NCI-H2196 (cell line): ENCODE results near the gene TTI1.

ENCODE experiments used
- DNase-seq: peaks from one replicate; lab custom pipeline; 2025; ENCODE audit not compliant: unreplicated experiment; lab: John Stamatoyannopoulos, UW

TTI1 gene

GRCh38 chr20:37939701-37940560 is 93.3 kb downstream of the TTI1 start:
- DNase-seq, result no peak

GRCh38 chr20:37938954-37939353 is 94.3 kb downstream of the TTI1 start:
- DNase-seq, result no peak

GRCh38 chr20:37938181-37938750 is 95.0 kb downstream of the TTI1 start:
- DNase-seq, result no peak

GRCh38 chr20:37937686-37938085 is 95.6 kb downstream of the TTI1 start:
- DNase-seq, result no peak

- no peak for DNase-seq
Observed at GRCh38 chr20:37936451-37936850, 96.8 kb downstream of the TTI1 start.

- no peak for DNase-seq
Observed at GRCh38 chr20:37936041-37936440, 97.2 kb downstream of the TTI1 start.

GRCh38 chr20:37935435-37935834 is 97.8 kb downstream of the TTI1 start:
- DNase-seq, result no peak

- DNase-seq, result no peak
Observed at GRCh38 chr20:37934634-37935375, 98.5 kb downstream of the TTI1 start.

- no peak for DNase-seq
Observed at GRCh38 chr20:37933786-37934633, 99.2 kb downstream of the TTI1 start.
